OCI-LY1 (cell line): Measurements from ENCODE around the gene STX3.
A peak's percentile ranks its signal among the peaks of the same experiment; 100 is the strongest.
"Not testable (repeated sequence)": the region's sequence is repeated elsewhere in the genome, so short reads cannot be mapped to it uniquely, and the experiment has no call there.

Experiments used
- H2AFZ ChIP-seq: fragments of 200-600 bp; sonication (generic), shearing (Covaris generic); 2 replicates; pipeline ENCODE4 v1.6.0; 2014; ENCODE audit warnings: antibody characterized with exemption, mild to moderate bottlenecking, low read length
- H3F3A ChIP-seq: fragments of 200-600 bp; sonication (generic), shearing (Covaris generic); 2 replicates; pipeline ENCODE4 v1.6.0; 2014; ENCODE audit warnings: mild to moderate bottlenecking, antibody characterized with exemption, low read length, moderate library complexity; ENCODE audit not compliant: insufficient read depth
- H3K27ac ChIP-seq: fragments of 200-600 bp; sonication (generic); 2 replicates; pipeline ENCODE4 v1.5.1; 2014; ENCODE audit warnings: low read length, mixed run types, mild to moderate bottlenecking, low read depth; ENCODE audit not compliant: poor library complexity, severe bottlenecking
- H3K27me3 ChIP-seq: fragments of 200-600 bp; sonication (generic); 2 replicates; pipeline ENCODE4 v1.6.0; 2014; ENCODE audit warnings: antibody characterized with exemption, mild to moderate bottlenecking, low read length, moderate library complexity; ENCODE audit not compliant: insufficient read depth
- H3K36me3 ChIP-seq: fragments of 200-600 bp; sonication (generic); 2 replicates; pipeline ENCODE4 v1.6.1; 2014; ENCODE audit warnings: mild to moderate bottlenecking, antibody characterized with exemption, low read length, moderate library complexity, mixed read lengths; ENCODE audit not compliant: insufficient read depth
- H3K4me1 ChIP-seq: fragments of 200-600 bp; sonication (generic); 2 replicates; pipeline ENCODE4 v1.5.1; 2014; ENCODE audit warnings: mild to moderate bottlenecking, low read length, moderate library complexity; ENCODE audit not compliant: insufficient read depth, severe bottlenecking
- H3K4me2 ChIP-seq: fragments of 200-600 bp; sonication (generic), shearing (Covaris generic); 2 replicates; pipeline ENCODE4 v1.6.1; 2014; ENCODE audit warnings: low read length
- H3K4me3 ChIP-seq: fragments of 200-600 bp; sonication (generic); 2 replicates; pipeline ENCODE4 v1.5.1; 2014; ENCODE audit warnings: low read length, low read depth, mild to moderate bottlenecking, mixed read lengths; ENCODE audit not compliant: poor library complexity, severe bottlenecking
- H3K79me2 ChIP-seq: fragments of 200-600 bp; shearing (Covaris generic); 2 replicates; pipeline ENCODE4 v1.6.1; 2016; ENCODE audit warnings: mixed run types, low read length, mixed read lengths; ENCODE audit not compliant: insufficient read depth
- H3K9ac ChIP-seq: fragments of 200-600 bp; sonication (generic), shearing (Covaris generic); 2 replicates; pipeline ENCODE4 v1.6.1; 2014; ENCODE audit warnings: mild to moderate bottlenecking, low read length, mixed read lengths
- H3K9me2 ChIP-seq: fragments of 200-600 bp; sonication (generic), shearing (Covaris generic); 2 replicates; pipeline ENCODE4 v1.6.1; 2014; ENCODE audit warnings: low read depth, mild to moderate bottlenecking, low read length, mixed read lengths
- H3K9me3 ChIP-seq: fragments of 200-600 bp; shearing (Covaris generic); 2 replicates; pipeline ENCODE4 v1.6.1; 2014; ENCODE audit warnings: low read length, mixed read lengths
- H4K20me1 ChIP-seq: fragments of 200-600 bp; sonication (generic), shearing (Covaris generic); 2 replicates; pipeline ENCODE4 v1.6.0; 2016; ENCODE audit warnings: mild to moderate bottlenecking, low read length; ENCODE audit not compliant: insufficient read depth
- EZH2 ChIP-seq: fragments of 200-600 bp; sonication (generic), shearing (Covaris generic); IDR thresholded peaks from 2 replicates; pipeline ENCODE4 v1.8.0; 2017; ENCODE audit warnings: borderline replicate concordance, mixed run types, mild to moderate bottlenecking, antibody characterized with exemption, low read length, moderate library complexity, mixed read lengths
- TF ChIP-seq, protein P1 (sequence below): fragments of 200-600 bp; sonication (generic), shearing (Covaris generic); IDR thresholded peaks from 2 replicates; pipeline ENCODE4 v1.5.1; 2017; ENCODE audit warnings: mild to moderate bottlenecking, antibody characterized with exemption, low read length, moderate library complexity, mixed read lengths

Gene STX3

DNA sequence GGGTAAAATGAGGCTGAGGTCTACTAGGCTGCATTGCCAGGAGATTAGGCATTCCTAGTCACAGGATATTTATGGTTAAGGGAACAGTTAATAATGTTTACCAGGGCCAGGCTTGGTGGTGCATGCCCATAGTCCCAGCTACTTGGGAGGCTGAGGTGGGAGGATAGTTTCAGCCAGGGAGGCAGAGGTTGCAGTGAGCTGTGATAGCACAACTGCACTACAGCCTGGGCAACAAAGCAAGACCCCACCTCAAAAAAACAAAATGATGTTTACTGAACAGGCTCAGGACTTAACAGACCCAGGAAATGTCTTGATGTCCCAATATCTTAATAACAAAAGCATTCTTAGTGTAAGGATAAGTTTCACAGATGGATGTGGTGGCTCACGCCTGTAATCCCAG is 58.2 kb downstream of the STX3 start:
- H3K27ac ChIP-seq: peak overlapping the region; percentile 22
- H3K4me3 ChIP-seq: no peak overlapping the region
- peaks cover 9% of the 10 kb centered on the region; the same call in 1 of the 2 replicates for H3K36me3 ChIP-seq
- H3K9me2 ChIP-seq: no peaks in the 10 kb centered on the region
- H3K9ac ChIP-seq: no peak overlapping the region
- TF ChIP-seq EZH2: no peak
- TF ChIP-seq, protein P1, sequence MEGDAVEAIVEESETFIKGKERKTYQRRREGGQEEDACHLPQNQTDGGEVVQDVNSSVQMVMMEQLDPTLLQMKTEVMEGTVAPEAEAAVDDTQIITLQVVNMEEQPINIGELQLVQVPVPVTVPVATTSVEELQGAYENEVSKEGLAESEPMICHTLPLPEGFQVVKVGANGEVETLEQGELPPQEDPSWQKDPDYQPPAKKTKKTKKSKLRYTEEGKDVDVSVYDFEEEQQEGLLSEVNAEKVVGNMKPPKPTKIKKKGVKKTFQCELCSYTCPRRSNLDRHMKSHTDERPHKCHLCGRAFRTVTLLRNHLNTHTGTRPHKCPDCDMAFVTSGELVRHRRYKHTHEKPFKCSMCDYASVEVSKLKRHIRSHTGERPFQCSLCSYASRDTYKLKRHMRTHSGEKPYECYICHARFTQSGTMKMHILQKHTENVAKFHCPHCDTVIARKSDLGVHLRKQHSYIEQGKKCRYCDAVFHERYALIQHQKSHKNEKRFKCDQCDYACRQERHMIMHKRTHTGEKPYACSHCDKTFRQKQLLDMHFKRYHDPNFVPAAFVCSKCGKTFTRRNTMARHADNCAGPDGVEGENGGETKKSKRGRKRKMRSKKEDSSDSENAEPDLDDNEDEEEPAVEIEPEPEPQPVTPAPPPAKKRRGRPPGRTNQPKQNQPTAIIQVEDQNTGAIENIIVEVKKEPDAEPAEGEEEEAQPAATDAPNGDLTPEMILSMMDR: no peak
- H3F3A ChIP-seq: no peaks in the 10 kb centered on the region
- no peaks in the 10 kb centered on the region for H4K20me1 ChIP-seq
- peaks cover 75% of the 10 kb centered on the region for H3K4me1 ChIP-seq
- peaks cover 9% of the 10 kb centered on the region for H3K79me2 ChIP-seq
- H3K27me3 ChIP-seq: no peaks in the 10 kb centered on the region
- no peaks in the 10 kb centered on the region for H3K9me3 ChIP-seq
- no peak overlapping the region for H2AFZ ChIP-seq
- H3K4me2 ChIP-seq: no peak overlapping the region

DNA sequence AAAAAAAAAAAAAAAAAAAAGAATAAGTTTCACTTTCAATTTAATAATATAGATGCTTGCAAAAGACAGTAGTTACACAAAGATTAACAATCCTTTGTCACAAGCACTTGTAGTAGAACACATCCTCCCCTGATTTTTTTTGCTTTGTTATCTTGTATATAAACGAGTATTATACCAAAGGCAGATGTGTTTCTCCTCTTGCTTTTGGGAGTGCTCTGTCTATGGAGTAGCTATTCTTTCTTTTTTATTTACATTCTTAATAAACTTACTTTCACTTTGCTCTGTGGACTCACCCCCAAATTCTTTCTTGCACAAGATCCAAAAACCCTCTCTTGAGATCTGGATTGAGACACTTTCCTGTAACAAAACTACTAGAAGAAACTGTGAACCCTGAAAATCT is 58.8 kb downstream of the STX3 start:
- Histone ChIP-seq H3K27me3 (no peaks in the 10 kb centered on the region), H4K20me1 (no peaks in the 10 kb centered on the region), H3K9me3 (no peaks in the 10 kb centered on the region), H3F3A (no peaks in the 10 kb centered on the region), H3K79me2 (peaks cover 9% of the 10 kb centered on the region), H3K4me3 (no peak overlapping the region), H2AFZ (peak overlapping the region; percentile 35; the same call in 1 of the 2 replicates), H3K9ac (peak overlapping the region; percentile 19; the same call in 1 of the 2 replicates), H3K9me2 (no peaks in the 10 kb centered on the region), H3K4me2 (peak overlapping the region; percentile 25; the same call in 1 of the 2 replicates), H3K36me3 (peaks cover 3% of the 10 kb centered on the region; the same call in 1 of the 2 replicates), H3K4me1 (peaks cover 75% of the 10 kb centered on the region), H3K27ac (peak overlapping the region; percentile 91)
- TF ChIP-seq, protein P1: no peak
- TF ChIP-seq EZH2: no peak

DNA sequence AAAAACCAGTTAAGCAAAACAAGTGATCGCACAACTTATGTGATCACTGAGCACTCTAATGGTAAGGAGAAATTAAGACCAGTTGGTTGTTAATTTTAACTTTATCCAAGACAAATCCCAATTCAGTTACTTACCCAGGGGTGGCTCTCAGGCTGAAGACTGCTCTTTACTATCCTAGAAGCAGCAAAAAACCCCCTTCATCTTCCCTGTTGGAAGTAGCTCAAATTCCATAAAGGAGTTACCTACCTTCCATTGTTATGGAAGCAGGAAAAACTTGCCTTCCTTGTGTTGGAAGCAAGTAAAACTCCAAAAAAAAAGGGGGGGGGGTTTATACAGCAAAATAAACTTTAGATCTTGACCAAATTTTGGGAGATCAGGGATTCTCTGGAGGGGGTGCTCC is 60.6 kb downstream of the STX3 start:
- no peaks in the 10 kb centered on the region for H3K9me3 ChIP-seq
- TF ChIP-seq, protein P1: no peak
- no peak for TF ChIP-seq EZH2
- H3K27me3 ChIP-seq: no peaks in the 10 kb centered on the region
- no peaks in the 10 kb centered on the region for H3F3A ChIP-seq
- H3K9ac ChIP-seq: no peak overlapping the region
- no peaks in the 10 kb centered on the region for H3K36me3 ChIP-seq
- peaks cover 80% of the 10 kb centered on the region for H3K4me1 ChIP-seq
- H3K9me2 ChIP-seq: no peaks in the 10 kb centered on the region
- H3K4me2 ChIP-seq: no peak overlapping the region
- no peak overlapping the region for H3K4me3 ChIP-seq
- H3K27ac ChIP-seq: peak overlapping the region; percentile 91
- no peaks in the 10 kb centered on the region for H3K79me2 ChIP-seq
- H4K20me1 ChIP-seq: no peaks in the 10 kb centered on the region
- H2AFZ ChIP-seq: no peak overlapping the region

DNA sequence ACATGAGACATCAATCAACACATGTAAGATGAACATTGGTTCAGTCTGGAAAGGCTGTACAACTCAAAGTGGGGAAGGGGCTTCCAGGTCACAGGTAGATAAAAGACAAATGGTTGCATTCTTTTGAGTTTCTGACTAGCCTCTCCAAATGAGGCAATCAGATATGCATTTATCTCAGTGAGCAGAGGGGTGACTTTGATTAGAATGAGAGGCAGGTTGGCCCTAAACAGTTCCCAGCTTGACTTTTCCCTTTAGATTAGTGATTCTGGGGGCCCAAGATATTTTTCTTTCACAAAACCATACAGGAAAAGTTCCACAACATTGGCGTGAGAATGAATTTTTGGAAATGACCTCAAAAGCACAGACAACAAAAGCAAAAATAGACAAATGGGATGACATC is 61.3 kb downstream of the STX3 start:
- H3K36me3 ChIP-seq, H3K4me3 ChIP-seq, H2AFZ ChIP-seq, H3K79me2 ChIP-seq, H3F3A ChIP-seq, H3K9me2 ChIP-seq, H3K27me3 ChIP-seq, H3K9me3 ChIP-seq, H4K20me1 ChIP-seq: not testable (repeated sequence)
- 0 out of 2 replicates have a peak overlapping the region, but pooled peaks have one; percentile 5 for H3K9ac ChIP-seq
- peak overlapping the region; percentile 91 for H3K27ac ChIP-seq
- H3K4me1 ChIP-seq: peaks cover 81% of the 10 kb centered on the region
- 0 out of 2 replicates have a peak overlapping the region, but pooled peaks have one; percentile 29 for H3K4me2 ChIP-seq
